Neuron (in vitro differentiated cells): ENCODE data around the gene AMZ1.
"Not testable (repeated sequence)": the region's sequence is repeated elsewhere in the genome, so short reads cannot be mapped to it uniquely, and the experiment has no call there.

Experiments used
- H2AFZ ChIP-seq: one replicate; pipeline ENCODE4 v1.6.1; 2013; ENCODE audit warnings: low read depth, mild to moderate bottlenecking, inconsistent platforms, low read length, moderate library complexity
- H3K27me3 ChIP-seq: one replicate; pipeline ENCODE4 v1.6.1; 2013; ENCODE audit warnings: low read length; ENCODE audit not compliant: insufficient read depth
- H3K36me3 ChIP-seq: one replicate; pipeline ENCODE4 v1.6.1; 2013; ENCODE audit warnings: low read length; ENCODE audit not compliant: insufficient read depth
- H3K4me1 ChIP-seq: one replicate; pipeline ENCODE4 v1.6.1; 2013; ENCODE audit warnings: low read length; ENCODE audit not compliant: insufficient read depth
- H3K4me3 ChIP-seq: 2 replicates; pipeline ENCODE4 v1.5.1; 2013; ENCODE audit warnings: mild to moderate bottlenecking, low read length, moderate library complexity
- H3K9me3 ChIP-seq: one replicate; pipeline ENCODE4 v1.6.1; 2013; ENCODE audit warnings: low read length

Gene AMZ1

DNA sequence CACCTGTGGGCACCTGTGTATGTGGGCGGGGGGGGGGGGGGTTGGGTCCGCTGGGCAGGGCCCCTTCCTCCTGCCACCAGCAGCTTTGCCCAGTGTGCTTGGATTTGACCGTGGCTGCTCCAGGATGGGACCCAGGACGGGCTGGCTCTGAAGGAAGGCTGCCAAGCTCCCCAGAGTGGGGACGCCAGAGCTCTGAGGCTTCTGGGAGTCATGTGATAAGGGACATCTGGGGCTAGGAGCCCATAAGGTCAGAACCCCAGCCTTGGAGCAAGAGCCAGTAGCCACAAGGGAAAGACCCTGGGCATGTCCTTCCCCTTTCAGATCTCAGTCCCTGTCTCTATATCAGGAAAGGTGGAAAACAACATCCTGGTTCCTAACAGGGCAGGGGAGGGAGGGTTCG lies 21.8 kb upstream of the AMZ1 start:
- Histone ChIP-seq H2AFZ (no peak overlapping the region), H3K27me3 (no peaks in the 10 kb centered on the region), H3K36me3 (peaks cover 13% of the 10 kb centered on the region)

DNA sequence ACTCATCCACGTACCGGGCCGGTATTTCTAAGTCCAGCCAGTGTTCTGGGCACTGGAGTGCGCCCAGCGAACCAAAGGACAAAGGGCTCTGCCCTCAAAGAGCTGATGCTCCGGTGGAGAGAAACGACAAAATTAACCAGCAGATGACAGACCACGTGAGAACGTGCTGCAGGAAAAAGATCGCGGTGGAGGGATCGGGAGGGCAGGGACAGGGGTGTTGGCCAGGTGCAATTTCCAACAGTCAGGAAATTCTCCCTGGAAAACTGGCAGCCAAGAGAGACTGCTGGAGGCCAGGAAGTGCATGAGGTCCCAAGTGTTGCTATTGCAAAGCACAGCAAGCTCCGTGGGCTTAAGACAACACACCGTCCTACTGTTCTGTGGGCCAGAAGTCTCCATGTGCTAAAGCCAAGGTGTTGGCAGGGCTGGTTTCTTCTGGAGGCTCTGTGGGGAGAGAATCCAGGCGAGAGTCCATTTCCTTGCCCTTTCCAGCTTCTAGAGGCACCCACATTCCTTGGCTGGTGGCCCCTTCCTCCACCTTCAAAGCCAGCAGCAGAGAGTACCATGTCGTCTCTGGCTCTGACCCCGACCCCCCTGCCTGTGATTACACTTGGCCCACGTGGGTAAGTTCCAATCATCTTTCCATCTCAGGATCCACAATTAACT lies 21.3 kb upstream of the AMZ1 start:
- Histone ChIP-seq H3K9me3 (peaks cover 2% of the 10 kb centered on the region), H3K27me3 (no peaks in the 10 kb centered on the region), H3K4me3 (no peak overlapping the region), H2AFZ (no peak overlapping the region), H3K4me1 (no peaks in the 10 kb centered on the region), H3K36me3 (peaks cover 8% of the 10 kb centered on the region)

More for the DNA sequence above, 21.8 kb upstream of the AMZ1 start:
- Histone ChIP-seq H3K9me3 (peaks cover 2% of the 10 kb centered on the region), H3K4me1 (no peaks in the 10 kb centered on the region), H3K4me3 (no peak overlapping the region)

DNA sequence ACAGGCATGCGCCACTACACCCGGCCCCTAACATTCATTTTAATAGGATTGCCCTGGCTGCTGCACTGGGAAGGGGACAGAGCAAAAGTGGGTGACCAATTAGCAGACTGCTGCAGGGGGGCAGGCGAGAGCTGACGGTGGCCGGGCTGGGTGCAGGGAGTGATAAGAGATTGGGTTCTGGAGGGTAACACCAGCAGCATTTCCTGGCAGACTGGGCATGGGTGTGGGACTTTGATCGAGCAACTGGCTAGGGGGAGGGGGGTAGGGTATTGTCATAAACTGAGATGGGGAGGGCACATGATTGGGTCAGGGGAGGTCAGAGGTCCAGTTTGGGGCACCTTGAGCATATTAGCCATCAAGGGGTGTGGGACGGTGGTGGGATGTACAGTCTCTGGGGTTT lies 20.2 kb upstream of the AMZ1 start:
- Histone ChIP-seq H3K9me3 (peaks cover 2% of the 10 kb centered on the region), H3K4me3 (no peak overlapping the region), H2AFZ (no peak overlapping the region), H3K4me1 (no peaks in the 10 kb centered on the region), H3K36me3 (no peaks in the 10 kb centered on the region), H3K27me3 (no peaks in the 10 kb centered on the region)

DNA sequence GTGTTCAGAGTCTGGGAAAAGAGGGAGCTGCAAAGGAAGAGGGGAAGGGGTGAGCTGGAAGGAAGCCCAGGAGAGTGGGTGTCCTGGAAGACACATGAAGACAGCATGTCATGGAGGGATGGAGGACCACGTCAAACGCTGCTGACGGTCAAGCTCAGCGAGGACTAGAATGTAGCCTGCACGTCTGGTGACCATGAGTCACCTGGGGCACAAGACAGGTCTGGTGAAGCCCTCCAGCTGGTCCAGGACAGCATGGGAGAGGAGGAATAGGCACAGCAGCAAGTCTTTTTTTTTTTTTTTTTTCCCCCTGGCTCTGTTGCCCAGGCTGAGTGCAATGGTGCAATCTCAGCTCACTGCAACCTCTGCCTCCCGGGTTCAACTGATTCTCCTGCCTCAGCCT lies 19.6 kb upstream of the AMZ1 start:
- Histone ChIP-seq H3K27me3 (no peaks in the 10 kb centered on the region), H3K4me3 (no peak overlapping the region), H3K9me3 (peaks cover 2% of the 10 kb centered on the region), H2AFZ (no peak overlapping the region), H3K4me1 (no peaks in the 10 kb centered on the region), H3K36me3 (no peaks in the 10 kb centered on the region)

DNA sequence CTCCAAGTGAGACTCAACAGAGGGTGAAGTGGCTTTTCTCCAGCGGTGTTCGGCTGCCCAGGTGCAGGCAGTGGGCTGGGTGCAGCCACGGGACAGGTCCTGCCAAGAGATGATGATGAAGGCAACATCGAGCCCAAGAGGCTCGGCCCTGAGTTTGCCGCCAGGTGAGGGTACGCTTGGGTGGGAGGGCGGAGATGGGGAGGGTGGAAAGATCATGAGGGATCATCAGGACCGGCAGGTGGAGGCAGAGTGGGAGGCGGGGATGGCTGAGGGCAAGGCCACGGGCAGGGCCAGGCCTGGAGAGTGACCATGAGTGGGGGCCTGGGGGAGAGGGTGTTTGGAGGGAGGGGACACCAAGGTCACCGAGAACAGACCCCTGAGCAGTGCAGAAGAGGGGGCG lies 17.8 kb upstream of the AMZ1 start:
- no peaks in the 10 kb centered on the region for H3K27me3 ChIP-seq
- H3K36me3 ChIP-seq = no peaks in the 10 kb centered on the region
- no peak overlapping the region for H2AFZ ChIP-seq
- no peaks in the 10 kb centered on the region for H3K4me1 ChIP-seq
- peaks cover 2% of the 10 kb centered on the region for H3K9me3 ChIP-seq
- H3K4me3 ChIP-seq = no peak overlapping the region

DNA sequence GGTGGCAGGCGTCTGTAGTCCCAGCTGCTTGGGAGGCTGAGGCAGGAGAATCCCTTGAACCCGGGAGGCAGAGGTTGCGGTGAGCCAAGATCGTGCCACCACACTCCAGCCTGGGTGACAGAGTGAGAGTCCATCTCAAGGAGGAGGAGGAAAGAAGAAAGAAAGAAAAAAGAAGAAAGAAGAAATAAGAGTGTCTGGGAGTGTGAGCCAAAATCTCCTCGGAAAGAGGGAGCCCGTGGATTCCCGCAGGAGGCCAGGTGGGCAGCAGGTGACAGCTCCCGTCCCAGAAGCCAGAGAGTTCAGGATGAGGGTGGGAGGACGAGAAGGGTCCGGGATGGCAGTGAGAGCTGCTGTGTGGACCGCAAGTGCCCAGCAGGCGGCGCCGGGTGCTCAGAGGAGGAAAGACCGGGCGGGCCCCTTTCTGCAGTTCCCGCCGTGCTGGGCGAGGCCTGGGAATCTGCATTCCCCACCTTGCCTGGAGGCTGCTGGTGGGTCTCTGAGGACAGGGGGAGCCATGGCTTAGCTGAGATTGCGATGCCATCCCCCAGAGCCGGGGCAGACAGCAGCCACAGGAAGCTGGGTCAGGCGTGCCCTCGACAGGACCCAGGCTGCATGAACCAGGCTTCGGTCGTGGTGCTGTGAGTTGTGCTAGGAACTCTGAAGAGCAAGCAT lies 17.1 kb upstream of the AMZ1 start:
- H3K9me3 ChIP-seq = peaks cover 2% of the 10 kb centered on the region
- no peaks in the 10 kb centered on the region for H3K4me1 ChIP-seq
- no peak overlapping the region for H3K4me3 ChIP-seq
- no peaks in the 10 kb centered on the region for H3K36me3 ChIP-seq
- no peaks in the 10 kb centered on the region for H3K27me3 ChIP-seq
- H2AFZ ChIP-seq = no peak overlapping the region

DNA sequence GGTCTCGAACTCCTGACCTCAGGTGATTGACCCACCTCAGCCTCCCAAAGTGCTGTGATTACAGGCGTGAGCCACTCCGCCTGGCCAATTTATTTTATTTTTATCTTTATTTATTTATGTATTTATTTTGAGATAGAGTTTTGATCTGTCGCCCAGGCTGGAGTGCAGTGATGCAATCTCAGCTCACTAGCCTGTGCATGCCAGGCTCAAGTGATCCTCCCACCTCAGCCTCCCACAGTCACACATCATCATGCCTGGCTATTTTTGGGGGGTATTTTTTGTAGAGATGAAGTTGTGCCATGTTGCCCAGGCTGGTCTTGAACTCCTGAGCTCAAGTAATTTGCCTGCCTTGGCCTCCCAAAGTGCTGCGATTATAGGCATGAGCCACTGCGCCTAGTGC lies 14.8 kb upstream of the AMZ1 start:
- not testable (repeated sequence) for H3K27me3 ChIP-seq, H3K4me3 ChIP-seq, H3K4me1 ChIP-seq

DNA sequence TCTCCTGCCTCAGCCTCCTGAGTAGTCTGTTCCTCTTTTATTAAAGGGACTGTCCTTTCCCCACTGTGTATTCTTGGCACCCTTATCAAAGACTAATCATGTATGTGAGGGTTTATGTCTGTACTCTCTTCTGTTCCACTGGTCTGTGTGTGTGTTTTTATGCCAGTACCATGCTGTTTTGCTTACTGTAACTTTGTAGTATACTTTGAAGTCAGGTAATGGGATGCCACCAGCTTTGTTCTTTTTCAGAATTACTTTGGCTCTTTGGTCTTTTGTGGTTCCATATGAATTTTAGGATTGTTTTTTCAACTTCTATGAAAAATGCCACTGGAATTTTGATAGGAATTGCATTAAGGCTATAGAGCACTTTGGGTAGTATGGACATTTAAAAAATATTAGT lies 14.1 kb upstream of the AMZ1 start:
- Histone ChIP-seq H3K4me1 (no peaks in the 10 kb centered on the region), H3K4me3 (no peak overlapping the region), H3K36me3 (no peaks in the 10 kb centered on the region), H2AFZ (no peak overlapping the region), H3K9me3 (no peaks in the 10 kb centered on the region), H3K27me3 (no peaks in the 10 kb centered on the region)

More for the DNA sequence above, 14.8 kb upstream of the AMZ1 start:
- H3K36me3 ChIP-seq, H2AFZ ChIP-seq, H3K9me3 ChIP-seq: not testable (repeated sequence)

DNA sequence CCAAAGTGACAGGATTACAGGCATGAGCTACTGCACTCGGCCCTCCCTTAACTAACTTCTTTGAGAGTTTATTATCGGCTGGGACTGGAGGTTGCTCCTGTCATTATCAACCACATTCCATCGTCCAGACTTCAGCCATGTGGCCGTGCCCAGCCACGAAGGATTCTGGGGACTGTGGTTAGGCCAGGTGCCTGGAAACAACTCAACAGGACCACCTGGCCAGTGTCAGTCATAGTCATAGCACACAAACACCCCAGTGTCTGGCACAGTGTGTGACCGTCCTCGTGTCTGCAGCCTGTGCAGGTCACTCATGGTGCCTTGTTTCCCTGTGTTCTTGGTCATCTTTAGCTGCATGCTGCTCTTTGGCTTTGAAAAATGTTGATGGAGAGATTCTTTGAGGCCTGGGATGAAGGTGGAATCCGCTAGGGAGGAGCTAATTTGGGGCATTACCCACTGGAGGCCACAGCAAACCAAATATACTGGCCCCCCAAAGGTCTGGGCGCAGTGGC lies 12.7 kb upstream of the AMZ1 start:
- no peak overlapping the region for H2AFZ ChIP-seq
- no peaks in the 10 kb centered on the region for H3K36me3 ChIP-seq
- H3K27me3 ChIP-seq = no peaks in the 10 kb centered on the region
- H3K9me3 ChIP-seq = no peaks in the 10 kb centered on the region
- no peaks in the 10 kb centered on the region for H3K4me1 ChIP-seq
- H3K4me3 ChIP-seq = no peak overlapping the region

DNA sequence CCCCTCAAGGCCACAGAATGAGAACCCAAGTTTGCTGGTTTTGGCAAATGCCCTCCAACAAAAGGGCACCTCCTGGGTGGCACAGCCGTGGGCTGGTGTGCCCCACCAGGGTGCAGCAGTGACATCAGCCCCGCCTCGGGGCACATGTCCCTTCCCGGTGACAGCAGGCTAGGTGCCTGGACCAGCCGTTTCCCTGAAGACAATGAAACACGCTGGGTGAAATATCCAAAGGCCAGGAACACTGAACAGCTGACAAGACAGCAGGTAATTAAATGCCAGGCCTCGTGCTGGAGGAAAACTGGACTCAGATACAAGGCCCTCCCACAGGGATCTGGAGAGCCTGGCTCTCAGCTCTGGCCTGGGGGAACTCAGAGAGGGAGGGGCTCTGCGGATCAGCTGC lies 11.4 kb upstream of the AMZ1 start:
- not testable (repeated sequence) for H2AFZ ChIP-seq, H3K4me1 ChIP-seq, H3K36me3 ChIP-seq, H3K9me3 ChIP-seq, H3K27me3 ChIP-seq, H3K4me3 ChIP-seq

DNA sequence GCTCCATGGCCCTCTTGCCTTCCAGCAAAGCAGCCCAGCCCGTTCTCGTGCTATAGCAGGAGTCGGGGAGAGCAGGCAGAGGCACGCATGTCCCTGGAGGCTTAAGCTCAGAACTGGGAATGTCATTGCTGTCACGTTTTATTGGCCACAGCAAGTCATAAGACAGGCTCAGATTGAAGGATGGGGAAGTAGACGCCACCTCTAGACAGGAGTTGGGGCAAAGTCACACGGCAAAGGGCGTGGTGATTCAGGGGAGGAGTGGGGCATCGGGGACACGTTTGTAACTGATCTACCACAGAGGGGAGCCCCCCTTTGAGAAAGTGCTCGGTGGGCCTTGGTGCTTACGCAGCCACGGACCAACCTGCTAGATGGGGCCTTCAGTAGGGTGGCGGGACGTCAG lies 9.5 kb upstream of the AMZ1 start:
- peaks cover 16% of the 10 kb centered on the region for H3K4me1 ChIP-seq
- H3K4me3 ChIP-seq, H3K27me3 ChIP-seq, H3K9me3 ChIP-seq, H3K36me3 ChIP-seq, H2AFZ ChIP-seq: not testable (repeated sequence)

DNA sequence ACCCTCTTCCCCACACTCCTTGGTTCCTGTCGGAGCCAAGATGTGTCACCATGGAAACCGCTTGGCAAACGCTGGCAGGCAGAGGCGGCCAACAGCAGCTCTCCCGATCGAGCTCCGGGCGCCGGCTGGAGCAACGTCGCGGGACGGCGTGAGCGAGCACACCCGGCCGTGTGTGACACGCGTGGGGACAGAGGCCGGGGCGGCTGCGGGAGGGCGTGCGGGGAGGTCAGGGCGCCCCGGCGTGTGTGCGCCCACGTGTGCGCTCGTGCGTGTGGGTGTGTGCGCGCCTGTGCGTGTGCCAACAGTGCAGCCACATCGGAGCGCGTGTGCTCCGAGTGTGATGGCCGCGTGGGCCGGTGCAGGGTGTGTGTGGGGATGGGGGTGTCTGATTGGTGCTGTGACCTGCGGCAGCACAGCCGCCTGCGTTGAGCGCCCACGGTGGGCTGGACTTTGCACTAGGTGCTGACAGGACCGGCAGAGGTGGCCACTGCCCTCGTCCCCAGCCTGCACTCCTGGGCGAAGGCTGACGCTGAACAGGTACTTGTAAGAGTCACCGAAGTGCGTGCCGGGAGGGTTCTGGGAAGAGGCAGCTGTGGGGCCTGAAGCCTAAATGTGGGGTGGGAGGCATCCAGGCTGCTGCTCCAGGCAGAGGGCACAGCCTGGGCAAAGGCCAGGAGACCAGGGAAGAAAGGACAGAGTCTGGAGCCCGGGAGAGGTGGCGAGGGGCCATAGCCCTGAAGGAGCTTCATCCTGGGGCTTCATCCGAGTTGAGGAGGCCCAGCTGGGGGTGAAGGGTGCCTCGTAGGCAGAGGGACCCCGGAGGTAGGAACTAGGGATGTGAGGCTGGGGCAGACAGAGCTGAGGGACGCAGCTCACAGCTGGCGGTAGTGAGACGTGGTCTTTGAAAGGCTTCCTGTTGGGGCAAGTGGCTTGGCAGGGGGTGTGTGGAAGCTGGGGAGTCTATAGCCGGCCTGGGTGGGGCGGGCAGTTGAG lies 8.6 kb upstream of the AMZ1 start:
- not testable (repeated sequence) for H2AFZ ChIP-seq, H3K36me3 ChIP-seq, H3K4me3 ChIP-seq, H3K27me3 ChIP-seq, H3K9me3 ChIP-seq
- H3K4me1 ChIP-seq = peaks cover 16% of the 10 kb centered on the region

DNA sequence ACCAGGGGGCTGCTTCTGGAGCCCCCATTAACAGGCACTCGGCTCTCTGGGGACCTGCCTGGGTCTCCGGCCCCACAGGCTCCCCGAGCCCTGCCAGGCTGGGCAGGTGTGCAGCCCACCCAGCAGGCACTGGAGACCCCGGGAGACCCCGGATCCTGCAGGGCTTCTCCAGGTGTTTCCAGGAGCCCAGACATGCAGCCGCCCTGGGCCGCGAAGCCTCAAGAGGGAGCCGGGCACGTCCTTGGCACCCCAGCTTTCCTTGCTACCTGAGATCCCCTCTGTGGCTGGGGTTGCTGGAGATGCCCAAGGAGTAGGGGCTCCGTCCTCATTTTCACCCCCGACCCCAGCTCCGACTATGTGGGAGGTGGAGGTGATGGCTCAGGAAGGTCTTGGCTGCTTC lies 7.7 kb upstream of the AMZ1 start:
- H3K36me3 ChIP-seq = no peaks in the 10 kb centered on the region
- H3K27me3 ChIP-seq = no peaks in the 10 kb centered on the region
- H2AFZ ChIP-seq = no peak overlapping the region
- peaks cover 16% of the 10 kb centered on the region for H3K4me1 ChIP-seq
- no peak overlapping the region for H3K4me3 ChIP-seq
- peaks cover 2% of the 10 kb centered on the region for H3K9me3 ChIP-seq
